ENCODE data around the gene CDK5.

CDK5 gene

DNA sequence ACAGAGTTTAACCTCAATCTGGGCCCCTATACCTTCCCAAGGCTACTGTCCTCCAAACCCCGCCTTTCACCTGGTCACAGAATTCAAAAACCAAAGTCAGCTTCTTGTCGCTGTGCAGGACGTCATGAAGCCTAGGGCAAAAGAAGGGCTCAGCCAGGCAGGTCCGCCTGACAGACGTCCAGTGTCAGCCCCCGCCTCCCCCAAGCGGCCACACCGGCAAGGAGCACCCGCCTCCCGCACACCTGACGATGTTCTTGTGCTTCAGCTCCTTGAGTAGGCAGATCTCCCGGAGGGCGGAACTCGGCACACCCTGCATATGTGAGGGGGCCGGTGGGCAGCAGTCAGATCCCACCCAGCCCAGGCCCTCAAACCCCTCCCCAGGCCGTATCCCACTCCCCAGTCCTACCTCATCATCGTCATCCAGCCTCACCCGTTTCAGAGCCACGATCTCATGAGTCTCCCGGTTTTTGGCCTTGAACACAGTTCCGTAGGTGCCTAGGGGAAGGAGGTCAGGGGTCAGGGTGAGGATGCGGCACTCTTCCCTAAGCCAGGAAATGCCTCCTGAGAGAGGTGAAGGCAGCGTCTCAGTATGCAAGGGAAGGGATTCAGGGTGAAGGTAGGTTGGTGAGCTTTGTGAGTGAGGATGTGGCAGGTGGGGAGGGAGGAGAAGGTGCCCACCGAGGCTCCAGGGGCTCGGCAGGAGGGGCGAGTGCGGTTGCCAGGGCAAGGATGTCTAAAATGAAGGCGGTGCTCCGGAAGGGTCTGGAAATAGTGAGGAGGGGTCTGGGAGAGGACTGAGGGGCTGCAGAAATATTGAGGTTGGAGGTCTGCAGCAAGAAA, 811 bp downstream of the CDK5 start:
- Histone ChIP-seq H3K4me3 (ENCODE audit: low read depth in 1 of 2, low read length in 2 of 2) (peak overlapping the region; percentile 94), H3K27ac (ENCODE audit: low read depth, low read length) (no peak overlapping the region), H3K4me1 (ENCODE audit: control insufficient read depth in 1 of 2, insufficient read depth in 2 of 2, low read length in 2 of 2) (peaks cover 37 to 42% of the 10 kb centered on the region in 2 donors), H3K9me3 (ENCODE audit: control insufficient read depth in 1 of 2, low read length in 2 of 2) (no peaks in the 10 kb centered on the region), H3K9ac (ENCODE audit: low read depth in 1 of 2, low read length in 2 of 2) (peak overlapping the region; percentile 60 to 78), H3K36me3 (ENCODE audit: control insufficient read depth in 1 of 2, insufficient read depth in 2 of 2, low read length in 2 of 2) (no peaks in the 10 kb centered on the region), H3K27me3 (ENCODE audit: control insufficient read depth in 1 of 2, insufficient read depth in 2 of 2, low read length in 2 of 2) (no peaks in the 10 kb centered on the region)

DNA sequence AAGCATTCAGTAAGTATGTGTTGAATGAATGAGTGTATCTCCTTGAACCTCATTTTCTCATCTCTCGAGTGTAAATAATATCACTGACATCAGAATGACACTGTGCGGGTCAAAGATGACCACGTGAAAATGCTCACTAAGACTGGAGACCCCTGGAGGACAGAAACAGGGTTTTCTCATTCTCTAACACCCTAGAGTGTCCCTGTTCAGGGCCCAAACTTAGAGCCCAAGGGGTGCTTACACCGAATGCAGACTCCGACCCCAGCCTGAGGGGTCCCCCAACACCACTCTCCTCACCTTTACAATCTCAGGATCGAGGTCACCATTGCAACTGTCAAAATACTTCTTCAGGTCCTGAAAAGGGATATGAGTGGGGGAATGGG, 1.4 kb downstream of the CDK5 start:
- Histone ChIP-seq H3K27ac (ENCODE audit: low read depth, low read length) (no peak overlapping the region), H3K4me3 (ENCODE audit: low read depth in 1 of 2, low read length in 2 of 2) (no peak overlapping the region), H3K9ac (ENCODE audit: low read depth in 1 of 2, low read length in 2 of 2) (no peak overlapping the region), H3K27me3 (ENCODE audit: control insufficient read depth in 1 of 2, insufficient read depth in 2 of 2, low read length in 2 of 2) (no peaks in the 10 kb centered on the region), H3K4me1 (ENCODE audit: control insufficient read depth in 1 of 2, insufficient read depth in 2 of 2, low read length in 2 of 2) (peaks cover 31 to 37% of the 10 kb centered on the region in 2 donors), H3K9me3 (ENCODE audit: control insufficient read depth in 1 of 2, low read length in 2 of 2) (no peaks in the 10 kb centered on the region), H3K36me3 (ENCODE audit: control insufficient read depth in 1 of 2, insufficient read depth in 2 of 2, low read length in 2 of 2) (no peaks in the 10 kb centered on the region)

DNA sequence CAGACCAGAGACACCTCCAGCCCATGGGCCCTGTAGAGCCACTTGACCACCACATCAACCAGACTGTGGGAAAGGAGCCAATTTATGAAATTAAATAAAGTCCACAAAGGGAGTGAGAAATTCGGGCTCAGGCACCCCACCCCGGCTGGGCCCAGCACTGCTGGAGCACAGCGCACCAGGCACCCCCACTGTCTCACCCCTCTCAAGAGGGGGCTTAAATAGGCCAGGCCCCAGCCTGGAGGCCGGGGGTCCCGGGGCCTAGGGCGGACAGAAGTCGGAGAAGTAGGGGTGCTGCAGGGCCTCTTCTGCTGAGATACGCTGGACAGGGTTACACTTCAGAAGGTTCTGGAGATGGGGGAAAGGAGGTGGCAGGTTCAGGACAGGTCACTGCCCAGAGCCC, 3.9 kb downstream of the CDK5 start:
- no peaks in the 10 kb centered on the region for H3K27me3 ChIP-seq (ENCODE audit: control insufficient read depth in 1 of 2, insufficient read depth in 2 of 2, low read length in 2 of 2)
- no peaks in the 10 kb centered on the region for H3K36me3 ChIP-seq (ENCODE audit: control insufficient read depth in 1 of 2, insufficient read depth in 2 of 2, low read length in 2 of 2)
- no peak overlapping the region for H3K27ac ChIP-seq (ENCODE audit: low read depth, low read length)
- no peak overlapping the region for H3K9ac ChIP-seq (ENCODE audit: low read depth in 1 of 2, low read length in 2 of 2)
- peaks cover 15 to 18% of the 10 kb centered on the region in 2 donors for H3K4me1 ChIP-seq (ENCODE audit: control insufficient read depth in 1 of 2, insufficient read depth in 2 of 2, low read length in 2 of 2)
- H3K4me3 ChIP-seq (ENCODE audit: low read depth in 1 of 2, low read length in 2 of 2), result no peak overlapping the region
- no peaks in the 10 kb centered on the region for H3K9me3 ChIP-seq (ENCODE audit: control insufficient read depth in 1 of 2, low read length in 2 of 2)

DNA sequence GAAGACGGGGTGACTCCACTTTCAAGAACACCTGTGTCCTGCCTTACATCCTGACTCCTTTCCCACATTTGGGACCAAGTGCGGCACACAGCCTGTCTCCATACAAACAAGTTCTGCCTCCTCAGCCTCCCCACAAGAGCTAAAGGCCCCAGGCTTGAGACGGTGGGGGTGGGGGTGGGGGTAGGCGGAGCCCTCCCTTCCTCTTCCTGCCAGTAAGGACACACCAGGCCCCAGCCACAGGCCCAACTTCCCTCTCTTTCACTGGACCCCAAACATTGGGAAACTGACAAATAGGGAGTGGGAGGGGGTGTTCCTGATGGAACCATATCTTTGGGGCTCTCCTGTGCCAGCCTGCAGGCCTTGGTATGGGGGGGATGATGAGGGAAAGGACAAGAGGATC, 4.6 kb downstream of the CDK5 start:
- no peak overlapping the region for H3K9ac ChIP-seq (ENCODE audit: low read depth in 1 of 2, low read length in 2 of 2)
- no peak overlapping the region for H3K27ac ChIP-seq (ENCODE audit: low read depth, low read length)
- peaks cover 9 to 12% of the 10 kb centered on the region in 2 donors for H3K4me1 ChIP-seq (ENCODE audit: control insufficient read depth in 1 of 2, insufficient read depth in 2 of 2, low read length in 2 of 2)
- no peaks in the 10 kb centered on the region for H3K27me3 ChIP-seq (ENCODE audit: control insufficient read depth in 1 of 2, insufficient read depth in 2 of 2, low read length in 2 of 2)
- no peaks in the 10 kb centered on the region for H3K9me3 ChIP-seq (ENCODE audit: control insufficient read depth in 1 of 2, low read length in 2 of 2)
- H3K4me3 ChIP-seq (ENCODE audit: low read depth in 1 of 2, low read length in 2 of 2), result no peak overlapping the region
- no peaks in the 10 kb centered on the region for H3K36me3 ChIP-seq (ENCODE audit: control insufficient read depth in 1 of 2, insufficient read depth in 2 of 2, low read length in 2 of 2)

DNA sequence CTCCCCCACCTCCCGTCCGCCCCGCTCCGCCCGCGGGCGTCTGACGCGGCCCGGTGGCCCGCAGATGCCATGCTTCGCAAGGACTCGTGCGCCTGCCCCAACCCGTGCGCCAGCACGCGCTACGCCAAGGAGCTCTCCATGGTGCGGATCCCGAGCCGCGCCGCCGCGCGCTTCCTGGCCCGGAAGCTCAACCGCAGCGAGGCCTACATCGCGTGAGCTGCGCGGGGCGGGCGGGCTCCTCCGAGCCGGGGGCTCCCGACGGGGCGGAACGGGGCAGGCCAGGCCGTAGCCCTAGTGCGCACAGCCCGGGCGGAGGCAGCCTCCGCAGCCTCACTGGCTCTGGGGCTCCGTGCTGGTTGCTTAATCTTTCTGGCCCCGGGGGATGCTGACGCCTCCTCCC, 6.6 kb downstream of the CDK5 start:
- Histone ChIP-seq H3K4me3 (ENCODE audit: low read depth in 1 of 2, low read length in 2 of 2) (no peak overlapping the region), H3K36me3 (ENCODE audit: control insufficient read depth in 1 of 2, insufficient read depth in 2 of 2, low read length in 2 of 2) (peaks cover 0 to 3% of the 10 kb centered on the region in 2 donors), H3K9ac (ENCODE audit: low read depth in 1 of 2, low read length in 2 of 2) (no peak overlapping the region), H3K4me1 (ENCODE audit: control insufficient read depth in 1 of 2, insufficient read depth in 2 of 2, low read length in 2 of 2) (no peaks in the 10 kb centered on the region), H3K27ac (ENCODE audit: low read depth, low read length) (no peak overlapping the region), H3K27me3 (ENCODE audit: control insufficient read depth in 1 of 2, insufficient read depth in 2 of 2, low read length in 2 of 2) (no peaks in the 10 kb centered on the region), H3K9me3 (ENCODE audit: control insufficient read depth in 1 of 2, low read length in 2 of 2) (no peaks in the 10 kb centered on the region)

DNA sequence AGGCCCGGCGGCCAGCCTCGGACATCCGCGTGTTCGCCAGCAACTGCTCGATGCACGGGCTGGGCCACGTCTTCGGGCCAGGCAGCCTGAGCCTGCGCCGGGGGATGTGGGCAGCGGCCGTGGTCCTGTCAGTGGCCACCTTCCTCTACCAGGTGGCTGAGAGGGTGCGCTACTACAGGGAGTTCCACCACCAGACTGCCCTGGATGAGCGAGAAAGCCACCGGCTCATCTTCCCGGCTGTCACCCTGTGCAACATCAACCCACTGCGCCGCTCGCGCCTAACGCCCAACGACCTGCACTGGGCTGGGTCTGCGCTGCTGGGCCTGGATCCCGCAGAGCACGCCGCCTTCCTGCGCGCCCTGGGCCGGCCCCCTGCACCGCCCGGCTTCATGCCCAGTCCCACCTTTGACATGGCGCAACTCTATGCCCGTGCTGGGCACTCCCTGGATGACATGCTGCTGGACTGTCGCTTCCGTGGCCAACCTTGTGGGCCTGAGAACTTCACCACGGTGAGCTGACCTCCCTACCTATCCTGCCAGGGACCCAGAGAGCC, 8.7 kb downstream of the CDK5 start:
- Histone ChIP-seq H3K9me3 (ENCODE audit: control insufficient read depth in 1 of 2, low read length in 2 of 2) (no peaks in the 10 kb centered on the region), H3K27ac (ENCODE audit: low read depth, low read length) (no peak overlapping the region), H3K4me1 (ENCODE audit: control insufficient read depth in 1 of 2, insufficient read depth in 2 of 2, low read length in 2 of 2) (no peaks in the 10 kb centered on the region), H3K27me3 (ENCODE audit: control insufficient read depth in 1 of 2, insufficient read depth in 2 of 2, low read length in 2 of 2) (no peaks in the 10 kb centered on the region), H3K4me3 (ENCODE audit: low read depth in 1 of 2, low read length in 2 of 2) (no peak overlapping the region), H3K36me3 (ENCODE audit: control insufficient read depth in 1 of 2, insufficient read depth in 2 of 2, low read length in 2 of 2) (peaks cover 0 to 11% of the 10 kb centered on the region in 2 donors), H3K9ac (ENCODE audit: low read depth in 1 of 2, low read length in 2 of 2) (no peak overlapping the region)

DNA sequence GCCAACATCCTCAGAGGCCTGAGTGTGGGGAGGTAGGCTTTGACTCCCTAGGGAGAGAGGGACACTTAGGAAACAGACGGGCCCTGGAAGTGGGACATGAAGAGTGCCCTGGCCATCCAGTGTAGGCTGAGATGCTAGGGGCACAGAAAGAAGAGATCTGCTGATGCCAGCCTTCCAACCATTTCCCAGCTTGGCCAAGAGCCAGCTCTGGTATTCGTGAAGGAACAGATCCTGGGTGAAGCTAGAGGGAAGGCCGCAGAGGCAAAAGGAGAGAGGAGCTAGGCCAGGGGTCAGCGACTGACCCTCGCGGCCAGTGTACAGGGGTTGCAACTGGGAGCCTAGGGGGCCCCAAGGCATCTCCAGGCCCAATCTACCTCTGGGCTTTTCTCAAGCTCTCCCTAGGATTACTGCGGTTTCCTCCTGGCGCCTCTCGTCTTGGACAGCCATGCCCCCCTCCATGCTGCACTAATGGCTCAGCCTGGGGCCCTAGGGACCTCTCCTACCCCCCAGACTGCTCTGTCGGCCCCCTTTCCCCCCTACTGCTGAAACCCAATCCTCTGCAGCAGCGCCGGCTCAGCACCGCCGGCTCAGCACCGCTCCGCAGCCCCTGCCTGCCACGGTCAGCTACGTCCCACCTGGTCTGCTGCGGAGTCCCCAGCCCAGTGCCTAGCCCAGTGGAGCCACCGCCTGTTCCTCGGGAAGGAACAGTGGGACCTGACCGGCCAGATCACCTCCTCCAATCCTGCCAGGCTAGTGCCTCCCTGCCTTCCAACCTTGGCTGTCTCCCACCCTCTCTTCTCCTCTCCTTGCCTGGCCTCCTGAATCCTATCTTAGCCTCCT, 9.5 kb downstream of the CDK5 start, which contains the start of gene ASIC3:
Gene ASIC3 (plus strand): TSS at position 556 of the 840 bp plus-strand sequence. CDS start 355 bp downstream, outside the sequence.
- Histone ChIP-seq H3K9ac (ENCODE audit: low read depth in 1 of 2, low read length in 2 of 2) (no peak within 1 kb of the TSS), H3K4me1 (ENCODE audit: control insufficient read depth in 1 of 2, insufficient read depth in 2 of 2, low read length in 2 of 2) (no peaks in the 10 kb centered on the region), H3K27me3 (ENCODE audit: control insufficient read depth in 1 of 2, insufficient read depth in 2 of 2, low read length in 2 of 2) (no peaks in the 10 kb centered on the region)

DNA sequence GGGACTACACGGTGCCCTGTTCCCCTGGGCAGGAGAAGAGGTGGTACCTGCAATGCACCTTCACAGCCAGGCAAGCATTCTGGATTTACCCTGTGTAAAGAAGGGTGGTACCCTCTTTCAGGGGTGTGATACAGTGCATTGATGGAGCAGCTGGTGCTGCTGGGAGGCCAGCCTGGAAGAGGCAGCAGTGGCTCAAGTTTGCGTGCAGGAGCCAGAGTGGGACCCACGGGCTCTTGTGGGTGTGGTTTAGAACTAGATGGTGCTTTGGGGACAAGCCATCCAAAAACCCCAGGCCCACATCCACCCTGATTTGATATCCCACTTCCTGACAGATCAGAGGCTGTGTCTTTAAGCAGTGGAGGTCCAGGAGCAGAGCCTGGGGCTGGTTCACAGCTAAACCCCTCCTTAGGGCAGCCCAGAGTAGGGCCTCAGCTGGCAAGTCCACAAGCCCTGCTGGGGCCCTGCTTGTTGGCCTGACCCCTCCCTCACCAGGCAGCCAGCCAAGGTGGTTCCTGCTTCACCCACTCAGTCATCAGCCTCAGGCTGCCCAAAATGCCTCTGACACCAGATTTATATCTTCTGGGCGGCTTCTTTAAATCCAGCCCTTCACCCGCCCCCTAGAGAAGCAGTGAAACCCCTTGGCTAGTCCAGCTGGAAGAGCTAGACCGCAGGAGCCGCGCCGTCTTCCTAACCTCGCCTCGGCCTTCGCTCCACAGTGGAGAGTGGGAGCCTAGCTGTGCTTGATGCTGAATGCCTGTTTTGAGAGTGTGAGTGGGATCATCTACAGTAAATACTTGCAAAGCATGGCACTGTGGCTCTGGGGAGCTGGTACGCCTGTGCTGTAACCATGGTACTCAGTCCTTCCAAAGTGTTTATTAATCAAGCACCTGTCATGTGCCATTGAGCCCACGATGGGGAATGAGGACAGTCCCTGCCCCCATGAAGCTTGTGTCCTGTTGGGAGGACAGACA, 10.8 kb downstream of the CDK5 start:
- H3K4me1 ChIP-seq (ENCODE audit: control insufficient read depth in 1 of 2, insufficient read depth in 2 of 2, low read length in 2 of 2), result no peaks in the 10 kb centered on the region
- H3K36me3 ChIP-seq (ENCODE audit: control insufficient read depth in 1 of 2, insufficient read depth in 2 of 2, low read length in 2 of 2), result peaks cover 0 to 19% of the 10 kb centered on the region in 2 donors
- no peak overlapping the region for H3K9ac ChIP-seq (ENCODE audit: low read depth in 1 of 2, low read length in 2 of 2)
- H3K27me3 ChIP-seq (ENCODE audit: control insufficient read depth in 1 of 2, insufficient read depth in 2 of 2, low read length in 2 of 2), result no peaks in the 10 kb centered on the region
- H3K27ac ChIP-seq (ENCODE audit: low read depth, low read length), result no peak overlapping the region
- H3K4me3 ChIP-seq (ENCODE audit: low read depth in 1 of 2, low read length in 2 of 2), result no peak overlapping the region
- no peaks in the 10 kb centered on the region for H3K9me3 ChIP-seq (ENCODE audit: control insufficient read depth in 1 of 2, low read length in 2 of 2)

More for the DNA sequence above, 9.5 kb downstream of the CDK5 start, which contains the start of gene ASIC3:
- Histone ChIP-seq H3K36me3 (ENCODE audit: control insufficient read depth in 1 of 2, insufficient read depth in 2 of 2, low read length in 2 of 2) (peaks cover 0 to 11% of the 10 kb centered on the region in 2 donors), H3K4me3 (ENCODE audit: low read depth in 1 of 2, low read length in 2 of 2) (no peak within 1 kb of the TSS), H3K27ac (ENCODE audit: low read depth, low read length) (no peak within 1 kb of the TSS), H3K9me3 (ENCODE audit: control insufficient read depth in 1 of 2, low read length in 2 of 2) (no peaks in the 10 kb centered on the region)

DNA sequence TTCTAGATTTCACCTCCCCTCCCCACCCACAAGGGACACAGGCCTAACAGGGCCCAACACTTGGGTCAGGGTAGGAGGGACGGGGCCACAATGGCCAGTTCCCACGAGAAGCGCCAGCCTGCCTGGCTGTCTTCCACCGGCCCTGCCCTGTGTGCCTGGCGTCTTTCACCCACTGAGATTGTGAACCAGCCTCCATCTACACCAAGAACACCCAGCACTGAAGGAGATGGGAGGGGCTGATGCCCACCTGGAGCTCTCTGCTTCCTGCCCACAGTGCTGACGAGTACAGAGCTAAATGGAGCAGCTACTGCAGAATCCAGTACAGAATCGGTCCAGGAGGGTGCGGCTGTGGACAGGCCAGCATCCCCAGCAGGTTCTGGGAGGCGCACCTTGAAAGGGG, 11.7 kb downstream of the CDK5 start:
- H3K27ac ChIP-seq (ENCODE audit: low read depth, low read length), result no peak overlapping the region
- H3K36me3 ChIP-seq (ENCODE audit: control insufficient read depth in 1 of 2, insufficient read depth in 2 of 2, low read length in 2 of 2), result peaks cover 0 to 20% of the 10 kb centered on the region in 2 donors
- no peaks in the 10 kb centered on the region for H3K27me3 ChIP-seq (ENCODE audit: control insufficient read depth in 1 of 2, insufficient read depth in 2 of 2, low read length in 2 of 2)
- no peaks in the 10 kb centered on the region for H3K4me1 ChIP-seq (ENCODE audit: control insufficient read depth in 1 of 2, insufficient read depth in 2 of 2, low read length in 2 of 2)
- H3K9me3 ChIP-seq (ENCODE audit: control insufficient read depth in 1 of 2, low read length in 2 of 2), result no peaks in the 10 kb centered on the region
- no peak overlapping the region for H3K4me3 ChIP-seq (ENCODE audit: low read depth in 1 of 2, low read length in 2 of 2)
- no peak overlapping the region for H3K9ac ChIP-seq (ENCODE audit: low read depth in 1 of 2, low read length in 2 of 2)
